Retinal pigment epithelial cell (primary cell): ENCODE measurements around the gene CNGA1.
A peak's percentile ranks its signal among the peaks of the same experiment; 100 is the strongest.
"Not testable (repeated sequence)": the region's sequence is repeated elsewhere in the genome, so short reads cannot be mapped to it uniquely, and the experiment has no call there.

Experiments
- DNase-seq: peaks from one replicate; pipeline ENCODE4 v3.0.0-alpha.2; 2010; ENCODE audit warnings: low read depth
- H3K4me3 ChIP-seq: 2 replicates; pipeline ENCODE4 v1.5.1; 2011; ENCODE audit warnings: mild to moderate bottlenecking, low read length, control low read depth, moderate library complexity
- TF ChIP-seq, protein P1 (sequence below): conservative IDR thresholded peaks from 2 replicates; pipeline ENCODE4 v1.5.1; 2011; ENCODE audit warnings: low read depth, low read length, control low read depth, inconsistent platforms

Gene CNGA1

DNA sequence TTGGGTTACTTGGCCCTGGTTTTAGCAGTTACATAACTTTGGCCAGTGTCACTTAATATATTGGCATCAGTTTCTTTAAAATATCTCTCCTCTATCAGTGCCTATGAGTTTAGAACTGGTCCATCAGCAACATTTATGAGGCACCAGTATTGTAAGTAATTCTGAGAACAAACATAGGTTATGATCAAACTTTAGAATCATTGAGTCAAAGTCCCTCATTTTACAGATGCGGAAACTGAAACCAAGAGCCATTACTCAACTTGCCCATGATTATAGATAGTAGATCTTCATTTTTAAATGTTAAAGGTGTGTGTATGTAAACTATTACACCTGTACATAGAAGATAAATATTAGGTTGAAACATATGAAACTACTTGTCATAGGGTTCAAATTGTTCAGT lies 4.6 kb upstream of the CNGA1 start:
- TF ChIP-seq, protein P1, sequence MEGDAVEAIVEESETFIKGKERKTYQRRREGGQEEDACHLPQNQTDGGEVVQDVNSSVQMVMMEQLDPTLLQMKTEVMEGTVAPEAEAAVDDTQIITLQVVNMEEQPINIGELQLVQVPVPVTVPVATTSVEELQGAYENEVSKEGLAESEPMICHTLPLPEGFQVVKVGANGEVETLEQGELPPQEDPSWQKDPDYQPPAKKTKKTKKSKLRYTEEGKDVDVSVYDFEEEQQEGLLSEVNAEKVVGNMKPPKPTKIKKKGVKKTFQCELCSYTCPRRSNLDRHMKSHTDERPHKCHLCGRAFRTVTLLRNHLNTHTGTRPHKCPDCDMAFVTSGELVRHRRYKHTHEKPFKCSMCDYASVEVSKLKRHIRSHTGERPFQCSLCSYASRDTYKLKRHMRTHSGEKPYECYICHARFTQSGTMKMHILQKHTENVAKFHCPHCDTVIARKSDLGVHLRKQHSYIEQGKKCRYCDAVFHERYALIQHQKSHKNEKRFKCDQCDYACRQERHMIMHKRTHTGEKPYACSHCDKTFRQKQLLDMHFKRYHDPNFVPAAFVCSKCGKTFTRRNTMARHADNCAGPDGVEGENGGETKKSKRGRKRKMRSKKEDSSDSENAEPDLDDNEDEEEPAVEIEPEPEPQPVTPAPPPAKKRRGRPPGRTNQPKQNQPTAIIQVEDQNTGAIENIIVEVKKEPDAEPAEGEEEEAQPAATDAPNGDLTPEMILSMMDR = no peak
- no peak overlapping the region for H3K4me3 ChIP-seq

DNA sequence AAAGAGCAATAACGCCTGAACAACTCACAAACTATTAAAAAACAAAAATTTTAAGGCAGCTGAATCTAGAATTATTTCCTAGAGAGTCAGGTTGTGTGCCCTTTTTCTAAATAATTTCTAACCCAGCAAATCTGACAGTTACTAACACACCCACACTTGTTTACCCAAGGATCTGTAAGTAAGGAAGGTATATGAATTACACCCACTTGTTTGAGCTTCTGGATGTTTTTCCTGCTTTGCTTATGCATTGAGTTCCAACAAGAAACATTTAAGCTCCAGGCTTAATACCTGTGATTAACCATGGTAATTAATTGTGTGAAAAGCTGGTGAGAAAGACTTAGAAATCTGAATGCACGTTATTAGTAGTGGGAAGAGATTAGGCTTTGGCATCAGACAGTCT lies 1.6 kb upstream of the CNGA1 start:
- H3K4me3 ChIP-seq = no peak overlapping the region
- TF ChIP-seq, protein P1 = no peak
- DNase-seq = no peak

More for the DNA sequence above, 4.6 kb upstream of the CNGA1 start:
- DNase-seq = no peak

DNA sequence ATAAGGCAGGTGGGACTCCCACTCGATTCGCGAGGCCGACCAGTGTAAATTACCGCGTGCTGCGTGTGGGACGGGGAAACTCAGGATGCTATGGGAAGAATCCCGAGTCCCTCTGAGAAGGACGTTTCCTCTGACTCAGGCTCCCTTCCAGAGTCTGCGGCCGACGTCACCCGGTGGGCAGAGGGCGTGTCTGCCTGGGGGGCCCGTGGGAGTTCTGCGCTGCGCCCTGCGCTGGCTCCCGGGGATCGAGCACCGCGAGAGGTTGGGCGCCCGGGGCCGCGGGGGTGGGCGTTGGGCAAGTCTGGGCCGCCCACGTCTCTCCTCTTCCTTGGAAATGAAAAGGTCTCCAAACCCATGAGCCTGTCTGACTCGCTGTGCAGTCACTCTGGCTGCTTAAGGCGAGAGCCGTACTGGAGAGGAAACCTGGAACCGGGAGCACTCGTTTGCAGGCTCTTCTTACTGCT lies 659 bp upstream of the CNGA1 start:
- H3K4me3 ChIP-seq = peak overlapping the region; percentile 93
- TF ChIP-seq, protein P1 = no peak
- no peak for DNase-seq

- DNase-seq = no peak
- TF ChIP-seq, protein P1 = no peak
- H3K4me3 ChIP-seq = peak overlapping the region; percentile 93
Measured at GRCh38 chr4:48015678-48016077, 803 bp downstream of the CNGA1 start.

DNA sequence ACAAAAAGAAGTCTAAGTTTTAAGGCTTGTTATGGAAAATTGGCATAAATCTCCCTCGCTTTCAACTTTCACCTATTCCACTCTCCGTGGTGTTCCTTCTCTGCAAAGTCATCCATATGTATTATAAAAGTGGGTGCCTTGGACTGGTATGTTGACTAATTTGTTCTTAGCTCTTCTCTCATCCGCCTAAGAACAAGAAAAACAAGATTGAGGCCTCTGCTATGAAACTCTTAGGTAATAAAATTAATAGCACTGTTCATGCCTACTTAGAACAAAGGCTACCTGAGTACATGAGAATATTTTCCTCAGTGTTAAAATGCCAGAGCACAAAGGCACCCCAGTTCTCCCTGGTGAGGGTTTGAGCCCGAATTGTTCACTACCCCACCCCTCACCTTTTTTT lies 1.3 kb downstream of the CNGA1 start:
- TF ChIP-seq, protein P1 = no peak
- no peak overlapping the region for H3K4me3 ChIP-seq
- no peak for DNase-seq

GRCh38 chr4:48012824-48013223 lies 3.7 kb downstream of the CNGA1 start:
- no peak for DNase-seq
- TF ChIP-seq, protein P1 = no peak
- H3K4me3 ChIP-seq = no peak overlapping the region

DNA sequence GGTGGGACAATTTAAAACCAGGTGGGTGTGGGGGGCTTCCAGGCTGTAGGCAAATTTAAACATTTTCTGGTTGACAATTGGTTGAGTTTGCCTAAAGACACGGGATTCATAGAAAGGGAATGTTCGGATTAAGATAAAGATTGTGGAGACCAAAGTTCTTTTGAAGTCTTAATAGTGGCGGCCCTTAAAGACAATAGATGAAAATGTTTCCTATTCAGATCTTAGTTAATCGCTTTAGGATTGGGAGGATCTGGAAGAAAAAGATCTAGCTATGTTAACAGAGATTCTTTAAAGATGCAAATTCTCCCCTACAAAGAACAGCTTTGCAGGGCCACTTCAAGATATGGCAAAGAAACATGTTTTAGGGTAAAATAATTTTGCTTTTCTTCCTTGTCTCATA lies 4.8 kb downstream of the CNGA1 start:
- no peak overlapping the region for H3K4me3 ChIP-seq
- TF ChIP-seq, protein P1 = no peak
- DNase-seq = no peak

- H3K4me3 ChIP-seq, DNase-seq: not testable (repeated sequence)
Measured at GRCh38 chr4:48010906-48011305, 5.6 kb downstream of the CNGA1 start.
